ENCODE data around the gene FZD2. TPM values are rescaled to one million over a fixed set of nuclear protein-coding genes. Genes with fewer than 3 reads are reported as not detected.

The FZD2 gene
- total and polyA plus RNA-seq, 2 of the 8 experiments (the other 6 are each of a cell fraction or from before 2014, with no cell fraction given): 17.6 to 86.7 TPM

DNA sequence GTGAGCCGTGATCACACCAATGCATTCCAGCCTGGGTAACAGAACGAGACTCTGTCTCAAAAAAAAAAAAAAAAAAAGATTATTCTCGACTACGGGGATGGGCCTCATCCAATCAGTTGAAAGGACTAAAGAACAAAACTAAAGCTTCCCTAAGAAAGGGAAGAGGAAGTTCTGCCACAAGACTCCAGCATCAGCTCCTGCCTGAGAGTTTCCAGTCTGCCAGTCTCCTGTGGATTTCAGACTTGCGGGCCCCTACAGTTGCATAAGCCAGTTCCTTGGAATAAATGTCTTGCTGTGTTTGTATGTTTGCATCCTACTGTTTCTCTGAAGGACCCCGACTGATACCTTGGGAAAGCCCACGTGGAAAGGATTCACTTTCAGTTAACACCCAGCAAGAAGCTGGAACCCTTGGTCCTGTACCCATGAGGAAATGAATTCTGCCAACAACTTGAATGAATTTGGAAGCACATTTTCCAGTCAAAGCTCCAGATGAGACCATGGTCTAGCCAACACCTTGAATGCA lies 26.3 kb upstream of the FZD2 start:
- Histone ChIP-seq H3K4ac (replicated peaks; ENCODE audit: insufficient read length, low read depth, low read length) (no peak overlapping the region), H3K79me1 (ENCODE audit: low read depth, low read length) (no peaks in the 10 kb centered on the region), H4K8ac (ENCODE audit: extremely low read depth, insufficient read depth, low read length) (no peak overlapping the region), H4K5ac (ENCODE audit: insufficient read length, low read depth, low read length) (no peak overlapping the region), H3K9me3 (ENCODE audit: insufficient read depth in 2 of 2, low read depth in 1 of 2, low read length in 1 of 2) (peaks cover 7 to 13% of the 10 kb centered on the region in 2 experiments; a peak in 2 of 4 replicates), H3K23ac (ENCODE audit: insufficient read length) (no peak overlapping the region), H4K91ac (replicated peaks; ENCODE audit: insufficient read length, low read length) (no peak overlapping the region), H2BK20ac (ENCODE audit: low read length) (no peak overlapping the region), H3K9ac (replicated peaks in 1 of 4; ENCODE audit: extremely low read depth in 1 of 4, low read depth in 3 of 4, low read length in 3 of 4) (no peak overlapping the region), H3K4me2 (ENCODE audit: insufficient read depth in 1 of 2, low read depth in 2 of 2, low read length in 2 of 2) (no peak overlapping the region), H3K79me2 (ENCODE audit: control insufficient read depth in 1 of 2, insufficient read depth in 2 of 2, low read length in 2 of 2) (no peaks in the 10 kb centered on the region), H2BK120ac (replicated peaks; ENCODE audit: low read depth, low read length) (no peak overlapping the region), H3K23me2 (ENCODE audit: low read depth, low read length) (no peaks in the 10 kb centered on the region), H3K27ac (ENCODE audit: low read depth, low read length) (no peak overlapping the region), H2AK5ac (ENCODE audit: low read depth, low read length) (no peak overlapping the region), H2BK15ac (ENCODE audit: low read length) (no peak overlapping the region), H3K27me3 (replicated peaks in 1 of 4; ENCODE audit: control insufficient read depth in 3 of 4, extremely low read depth in 1 of 4, insufficient read depth in 3 of 4, low read length in 3 of 4) (peaks cover 0 to 2% (median under 1%) of the 10 kb centered on the region in 4 experiments; a peak in 3 of 7 replicates), H3K36me3 (ENCODE audit: control insufficient read depth in 2 of 4, insufficient read depth in 4 of 4, low read length in 3 of 4) (no peaks in the 10 kb centered on the region), H2BK5ac (ENCODE audit: low read depth, low read length) (no peak overlapping the region), H2BK12ac (ENCODE audit: low read depth, low read length) (no peak overlapping the region), H3K4me3 (ENCODE audit: extremely low read depth in 1 of 4, insufficient read depth in 2 of 4, low read depth in 3 of 4, low read length in 4 of 4) (no peak overlapping the region), H3K18ac (ENCODE audit: extremely low read depth, low read length) (no peak overlapping the region), H2AFZ (ENCODE audit: low read length) (no peak overlapping the region), H3K14ac (ENCODE audit: insufficient read length) (no peak overlapping the region), H3K4me1 (replicated peaks in 1 of 4; ENCODE audit: control insufficient read depth in 3 of 4, insufficient read depth in 4 of 4, low read length in 3 of 4) (peaks cover 0 to 7% (median 3%) of the 10 kb centered on the region in 4 experiments; a peak in 4 of 7 replicates), H3K56ac (replicated peaks; ENCODE audit: insufficient read length, low read depth, low read length) (no peak overlapping the region), H4K20me1 (replicated peaks in 1 of 2; ENCODE audit: control insufficient read depth in 1 of 2, insufficient read depth in 2 of 2, low read length in 2 of 2) (no peaks in the 10 kb centered on the region)
- WGBS, 2 experiments (ENCODE audit: extremely low coverage in 1 of 2, insufficient coverage in 1 of 2, insufficient read length in 1 of 2, insufficient replicate concordance in 2 of 2, low coverage in 1 of 2, low lambda C conversion rate in 2 of 2, missing lambda C conversion rate in 1 of 2): 84% methylated on average over 6 of the region's 7 CpGs; no CpG with 5 or more reads in 1 of the 2 experiments
- CTCF ChIA-PET (ENCODE audit: partially characterized antibody): interaction anchor here (0.6 to 7.1 kb wide), 10 partner anchors 9 to 788 kb away, joined by 3 to 84 read pairs (median 4); no protein-coding TSS in a partner anchor
- no peak for DNase-seq (ENCODE audit: low read depth in 1 of 2, low spot score in 2 of 2)
- FAIRE-seq: no peak
- POLR2A ChIA-PET (ENCODE audit: partially characterized antibody): interaction anchor here (0.6 to 1.6 kb wide), 4 partner anchors 8 to 124 kb away, joined by 3 to 7 read pairs (median 3); partner anchors contain the start of gene FZD2
- TF ChIP-seq BACH1 (IDR thresholded peaks at IDR 0.05; ENCODE audit: low read length) (no peak), RXRA (IDR thresholded peaks at IDR 0.05; ENCODE audit: insufficient read depth, low read depth, low read length) (no peak), SAP30 (IDR thresholded peaks at IDR 0.05; ENCODE audit: insufficient read depth, insufficient replicate concordance, low read length) (no peak), RBBP5 (IDR thresholded peaks at IDR 0.05; ENCODE audit: borderline replicate concordance, low read depth, low read length) (no peak), BRCA1 (IDR thresholded peaks at IDR 0.05; ENCODE audit: low read depth, low read length) (no peak), CBX8 (IDR thresholded peaks at IDR 0.05; ENCODE audit: borderline replicate concordance, low read depth, low read length) (no peak), CTBP2 (IDR thresholded peaks at IDR 0.05; ENCODE audit: borderline replicate concordance, insufficient read depth, insufficient read length, low read length) (no peak), POLR2AphosphoS5 (IDR thresholded peaks at IDR 0.05; ENCODE audit: low read depth, low read length) (no peak), CBX5 (IDR thresholded peaks at IDR 0.05; ENCODE audit: low read depth, low read length) (no peak)

Data from H1 (cell line).